NCI-H2227 (cell line): ENCODE measurements around the gene ING2.
"Not testable (repeated sequence)": the region's sequence is repeated elsewhere in the genome, so short reads cannot be mapped to it uniquely, and the experiment has no call there.

Experiments
- DNase-seq: peaks from one replicate; lab custom pipeline; 2025; ENCODE audit not compliant: unreplicated experiment; lab: John Stamatoyannopoulos, UW

Gene ING2, protein sequence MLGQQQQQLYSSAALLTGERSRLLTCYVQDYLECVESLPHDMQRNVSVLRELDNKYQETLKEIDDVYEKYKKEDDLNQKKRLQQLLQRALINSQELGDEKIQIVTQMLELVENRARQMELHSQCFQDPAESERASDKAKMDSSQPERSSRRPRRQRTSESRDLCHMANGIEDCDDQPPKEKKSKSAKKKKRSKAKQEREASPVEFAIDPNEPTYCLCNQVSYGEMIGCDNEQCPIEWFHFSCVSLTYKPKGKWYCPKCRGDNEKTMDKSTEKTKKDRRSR

DNA sequence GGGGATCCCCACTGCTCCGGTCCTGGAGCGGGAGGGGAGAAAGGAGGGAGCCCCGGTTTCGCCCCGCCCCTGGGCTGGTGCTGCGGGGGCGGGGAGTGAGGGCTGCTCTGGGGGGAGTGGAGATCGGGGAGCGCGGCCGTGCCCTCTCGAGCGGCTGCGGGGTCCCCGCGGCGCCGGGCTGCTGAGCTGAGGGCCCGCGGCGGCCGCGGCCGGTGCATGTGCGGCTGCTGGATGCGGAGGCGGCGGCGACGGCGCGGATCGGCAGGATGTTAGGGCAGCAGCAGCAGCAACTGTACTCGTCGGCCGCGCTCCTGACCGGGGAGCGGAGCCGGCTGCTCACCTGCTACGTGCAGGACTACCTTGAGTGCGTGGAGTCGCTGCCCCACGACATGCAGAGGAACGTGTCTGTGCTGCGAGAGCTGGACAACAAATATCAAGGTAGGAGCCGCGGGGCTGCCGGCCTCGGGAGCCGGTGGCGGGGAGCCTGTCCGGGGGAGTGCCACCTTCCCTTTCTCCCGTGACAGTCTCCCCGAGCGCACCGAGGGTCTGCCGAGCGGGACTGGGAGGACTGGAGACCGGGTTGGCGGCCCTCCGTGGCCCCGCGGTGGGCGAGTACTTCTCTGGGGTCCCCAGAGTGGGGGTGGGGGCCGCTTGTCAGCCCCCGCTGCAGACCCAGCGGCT is at the start of gene ING2:
Gene ING2, plus strand, starts transcription at position 129 of the 681 bp plus-strand sequence. Its CDS starts 138 bp downstream, at position 267.
- DNase-seq = peak; percentile 86

DNA sequence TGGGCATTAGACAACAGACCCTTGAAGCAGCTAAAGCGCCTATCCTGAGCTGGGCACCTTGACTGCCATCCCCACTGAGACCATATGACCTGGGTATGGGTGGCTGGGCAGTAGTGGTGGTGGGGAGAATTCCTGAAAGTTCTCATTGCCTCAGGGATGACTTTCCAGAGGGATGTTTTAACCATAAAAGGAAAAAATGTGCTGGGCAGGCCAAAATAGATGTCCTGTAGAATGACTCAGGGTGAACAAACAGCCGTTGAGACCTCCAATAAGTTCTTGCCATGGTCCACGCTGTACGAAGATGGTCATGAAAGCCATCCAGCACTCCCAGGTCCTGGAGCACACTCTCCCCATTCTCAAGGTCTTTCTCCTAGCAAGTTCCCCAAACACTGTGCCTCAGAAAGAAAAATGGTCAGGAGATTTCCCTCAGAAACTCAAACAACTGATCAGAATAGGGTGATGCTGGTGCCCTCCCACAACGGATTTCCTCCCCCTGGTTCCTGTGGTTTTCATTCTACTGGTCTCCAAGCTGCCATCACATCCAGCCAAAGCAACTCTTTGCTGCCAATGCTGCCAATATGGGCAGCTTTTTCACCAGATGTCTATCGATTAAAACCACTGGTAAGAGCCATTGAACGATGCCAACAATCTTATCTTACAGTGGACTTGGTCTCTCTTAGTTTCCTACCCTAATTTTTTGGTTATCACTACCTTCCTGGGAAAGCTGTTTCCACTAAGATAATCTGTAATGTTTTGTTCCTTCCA is 49.2 kb upstream of the ING2 start:
- no peak for DNase-seq

DNA sequence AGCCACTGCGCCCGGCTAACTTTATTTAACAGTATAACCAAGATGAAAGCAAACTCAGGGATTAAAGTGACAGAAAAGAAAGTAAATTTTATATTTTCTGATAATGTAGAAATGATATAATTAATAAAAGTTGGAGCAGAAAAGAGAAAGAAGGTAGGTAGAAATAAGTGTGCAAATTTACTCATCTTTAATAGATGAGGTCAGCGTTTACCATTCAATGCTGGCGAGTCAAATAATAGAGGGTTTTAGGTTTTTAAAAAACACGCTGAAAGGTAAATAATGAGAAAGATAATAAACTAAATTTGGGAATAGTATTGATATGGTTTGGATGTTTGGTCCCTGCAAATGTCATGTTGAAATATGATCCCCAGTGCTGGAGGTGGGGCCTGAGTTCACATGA is 46.9 kb upstream of the ING2 start:
- no peak for DNase-seq

DNA sequence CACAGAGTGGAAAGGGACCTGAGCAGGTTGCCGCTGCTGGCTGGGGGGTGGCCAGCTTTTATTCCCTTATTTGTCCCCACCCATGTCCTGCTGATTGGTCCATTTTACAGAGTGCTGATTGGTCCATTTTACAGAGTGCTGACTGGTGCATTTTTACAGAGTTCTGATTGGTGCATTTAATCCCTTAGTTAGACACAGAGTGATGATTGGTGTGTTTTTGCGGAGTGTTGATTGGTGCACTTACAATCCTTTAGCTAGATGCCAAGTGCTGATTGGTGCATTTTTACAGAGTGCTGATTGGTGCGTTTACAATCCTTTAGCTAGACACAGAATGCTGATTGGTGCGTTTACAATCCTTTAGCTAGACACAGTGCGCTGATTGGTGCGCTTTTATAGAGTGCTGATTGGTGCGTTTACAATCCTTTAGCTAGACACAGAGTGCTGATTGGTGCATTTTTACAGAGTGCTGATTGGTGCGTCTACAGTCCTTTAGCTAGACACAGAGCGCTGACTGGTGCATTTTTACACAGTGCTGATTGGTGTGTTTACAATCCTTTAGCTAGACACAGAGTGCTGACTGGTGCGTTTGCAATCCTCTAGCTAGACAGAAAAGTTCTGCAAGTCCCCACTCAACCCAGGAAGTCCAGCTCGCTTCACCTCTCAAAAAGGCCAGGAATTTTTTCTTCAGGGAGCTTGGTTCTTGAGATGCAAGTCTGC is 40.8 kb upstream of the ING2 start:
- not testable (repeated sequence) for DNase-seq

DNA sequence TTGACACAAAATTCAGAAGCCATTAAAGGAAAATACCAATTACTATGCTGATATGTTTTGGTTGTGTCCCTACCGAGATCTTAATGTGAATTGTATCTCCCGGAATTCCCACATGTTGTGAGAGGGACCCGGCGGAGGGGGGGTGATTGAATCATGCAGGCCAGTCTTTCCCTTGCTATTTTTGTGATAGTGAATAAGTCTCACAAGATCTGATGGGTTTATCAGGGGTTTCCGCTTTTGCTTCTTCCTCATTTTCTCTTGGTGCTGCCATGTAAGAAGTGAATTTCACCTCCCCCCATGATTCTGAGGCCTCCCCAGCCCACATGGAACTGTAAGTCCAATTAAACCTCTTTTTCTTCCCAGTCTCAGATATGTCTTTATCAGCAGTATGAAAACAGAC is 39.0 kb upstream of the ING2 start:
- DNase-seq = not testable (repeated sequence)

DNA sequence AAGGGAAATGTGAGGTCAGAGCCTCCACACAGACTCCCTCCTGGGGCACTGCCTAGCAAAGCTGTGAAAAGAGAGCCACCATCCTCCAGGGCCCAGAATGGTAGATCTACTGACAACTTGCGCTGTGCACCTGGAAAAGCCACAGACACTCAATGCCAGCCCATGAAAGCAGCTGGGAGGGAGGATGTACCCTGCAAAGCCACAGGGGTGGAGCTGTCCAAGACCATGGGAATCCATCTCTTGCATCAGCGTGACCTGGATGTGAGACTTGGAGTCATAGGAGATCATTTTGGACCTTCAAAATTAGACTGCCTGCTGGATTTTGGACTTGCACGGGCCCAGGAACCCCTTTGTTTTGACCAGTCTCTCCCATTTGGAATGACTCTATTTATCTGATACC is 37.6 kb upstream of the ING2 start:
- no peak for DNase-seq

DNA sequence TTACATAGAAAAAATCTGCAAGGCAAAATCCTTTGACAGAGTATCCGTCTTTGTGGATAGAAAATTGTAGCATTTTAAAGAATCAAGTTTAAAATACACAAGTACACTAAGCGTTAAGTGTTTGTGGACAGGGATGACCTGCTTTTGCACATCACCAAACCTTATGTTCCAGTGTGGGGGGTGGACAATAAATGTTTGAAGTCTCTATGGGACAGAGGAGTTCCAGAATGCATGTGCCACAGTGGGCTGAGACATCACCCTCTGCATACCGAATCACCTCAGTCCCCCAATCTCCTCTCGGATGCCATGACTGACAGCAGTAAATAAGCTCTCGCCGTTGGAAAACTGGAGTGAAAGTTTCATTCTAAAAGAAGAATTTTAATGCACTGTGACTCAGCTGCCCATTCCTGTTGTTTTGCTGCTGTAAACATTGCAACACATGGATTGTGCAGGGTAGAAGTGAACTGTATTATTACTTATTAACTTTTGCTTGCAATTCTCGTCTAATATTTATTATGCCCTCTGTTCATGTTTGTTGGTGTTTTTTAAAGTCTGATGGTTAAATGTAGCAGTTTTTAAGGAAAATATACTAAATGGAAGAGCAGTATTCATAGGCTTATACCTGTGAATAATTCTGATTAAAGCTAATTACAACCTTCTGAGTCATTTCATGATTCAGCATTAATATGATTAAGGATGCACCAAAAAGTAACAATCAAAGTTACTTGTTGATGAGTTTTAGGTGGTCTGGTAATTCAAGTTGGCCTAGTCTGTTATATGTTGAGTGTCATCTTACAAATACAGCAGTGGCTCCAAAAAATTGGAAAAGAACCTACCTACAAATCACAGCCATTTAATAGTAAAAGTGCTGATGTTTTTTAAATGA is 36.4 kb upstream of the ING2 start:
- DNase-seq = no peak

DNA sequence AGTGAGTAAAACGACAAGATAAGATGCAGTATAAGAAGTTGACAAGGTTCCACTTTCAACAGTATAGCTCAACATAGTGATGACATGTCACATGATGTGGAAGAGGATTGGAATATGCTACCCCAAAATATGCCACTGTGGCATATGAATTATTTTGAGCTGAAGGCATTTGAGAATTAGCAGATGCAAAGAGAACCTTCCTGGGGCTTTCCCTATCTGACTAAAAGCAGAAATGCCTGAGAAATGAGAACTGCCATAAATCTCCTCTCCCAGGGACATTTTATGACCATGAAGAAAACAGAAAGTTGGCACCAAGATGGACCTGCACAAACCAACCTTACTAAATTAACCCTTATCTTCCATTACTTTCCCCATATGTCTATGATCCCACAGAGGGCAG is 35.6 kb upstream of the ING2 start:
- no peak for DNase-seq

DNA sequence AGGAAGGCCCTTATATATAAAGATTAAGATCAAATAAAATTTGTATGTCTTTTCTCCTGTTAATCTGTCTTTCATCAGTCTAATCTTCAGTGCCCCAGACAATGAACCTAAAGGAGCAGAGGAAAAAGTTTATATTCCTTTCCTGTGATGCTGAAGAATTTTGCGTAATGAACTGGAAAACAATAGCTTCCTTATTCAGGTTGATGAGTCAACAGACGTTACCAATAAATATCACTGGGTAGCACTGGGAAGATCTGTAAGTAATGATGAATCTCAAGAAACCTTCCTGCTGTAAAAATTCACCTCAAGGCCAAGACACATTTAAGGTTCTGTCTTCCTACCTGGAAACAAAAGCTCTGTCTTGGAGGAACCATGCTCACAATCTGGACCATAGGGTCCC is 34.9 kb upstream of the ING2 start:
- DNase-seq = no peak

DNA sequence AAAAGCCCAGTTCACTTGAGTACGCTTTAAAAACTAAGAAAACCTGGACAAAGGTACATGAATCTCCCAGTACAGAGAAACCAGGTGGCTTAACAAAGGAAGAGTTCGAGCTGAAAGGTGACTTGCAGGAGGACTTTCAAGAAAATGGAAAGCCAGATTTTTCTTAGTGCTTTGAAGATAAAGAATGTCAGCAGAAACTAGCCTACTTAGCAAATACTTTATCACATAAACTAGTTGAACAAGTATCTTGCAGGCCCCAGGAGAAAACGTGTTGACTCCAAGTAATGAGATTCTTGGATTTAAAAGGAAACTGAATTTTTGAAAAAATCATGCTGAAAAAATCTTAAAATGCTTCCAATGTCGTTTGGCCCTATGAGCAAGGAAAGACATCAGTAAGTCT is 34.0 kb upstream of the ING2 start:
- no peak for DNase-seq

DNA sequence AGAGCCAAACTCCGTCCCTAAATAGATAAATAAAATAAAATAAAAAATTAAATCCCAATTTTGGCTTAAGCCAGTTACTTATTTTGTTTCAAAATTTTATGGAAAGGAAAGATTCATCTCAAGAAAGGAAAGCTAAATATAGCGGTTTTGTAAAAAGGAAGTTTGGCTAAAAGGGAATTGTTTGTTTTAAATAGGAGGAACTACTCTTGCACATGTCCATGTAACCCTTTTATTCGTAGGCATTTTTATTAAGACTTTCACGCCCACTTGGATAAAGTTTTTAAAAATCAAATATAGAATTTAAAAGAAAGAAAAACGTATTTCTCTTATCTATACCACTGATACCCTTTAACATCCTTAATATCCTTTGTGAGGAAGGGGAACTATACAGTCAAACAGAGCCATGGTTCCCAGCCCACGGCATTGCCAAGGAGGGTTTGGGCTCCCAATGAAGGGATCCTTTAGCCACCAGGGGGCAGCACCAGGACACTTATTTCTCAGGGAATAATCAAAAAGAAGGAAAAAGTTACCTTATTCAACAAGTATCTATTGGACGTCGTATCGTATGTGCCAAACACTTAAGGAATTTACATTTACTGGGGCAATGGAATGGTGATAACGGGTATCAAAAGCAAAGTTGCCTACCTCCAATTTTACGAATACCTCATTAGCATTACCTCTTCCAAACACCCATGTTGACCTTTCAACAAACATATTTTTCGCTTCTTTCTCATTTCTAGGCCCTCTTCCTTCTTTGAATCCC is 32.7 kb upstream of the ING2 start:
- peak; percentile 80 for DNase-seq

DNA sequence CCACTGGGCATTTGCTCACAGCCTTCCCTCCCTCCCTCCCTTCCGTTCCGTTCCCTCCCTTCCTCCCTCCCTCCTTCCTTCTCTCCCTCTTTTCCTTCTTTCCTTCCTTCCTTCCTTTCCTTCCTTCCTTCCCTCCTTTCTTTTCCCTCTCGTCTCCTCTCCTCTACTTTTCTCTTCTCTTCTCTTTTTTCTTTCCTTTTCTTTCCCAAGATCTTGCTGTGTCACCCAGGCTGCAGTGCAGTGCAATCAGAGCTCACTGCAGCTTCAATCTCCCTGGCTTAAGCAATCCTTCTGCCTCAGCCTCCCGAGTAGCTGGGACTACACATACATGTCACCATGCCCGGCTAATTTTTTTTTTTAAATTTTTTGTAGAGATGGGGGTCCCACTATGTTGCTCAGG is 26.7 kb upstream of the ING2 start:
- DNase-seq = no peak

DNA sequence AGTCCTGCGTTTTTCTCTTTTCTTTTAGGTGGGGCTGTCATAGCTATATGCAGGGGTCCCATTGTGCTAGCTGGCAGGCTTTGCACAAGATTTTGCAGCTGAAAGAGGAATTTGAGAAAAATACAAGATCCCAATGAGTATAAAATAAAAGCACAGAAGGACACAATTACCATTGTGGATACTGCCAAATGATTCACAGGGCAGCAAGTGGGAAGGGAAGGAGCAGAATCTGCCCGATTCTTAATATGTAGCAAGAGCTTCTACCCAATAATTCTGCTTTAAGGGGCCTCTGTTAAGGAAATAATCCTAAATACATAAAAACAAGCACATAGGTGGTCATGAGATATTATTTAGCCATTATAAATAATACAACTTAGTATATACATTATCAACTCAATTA is 25.9 kb upstream of the ING2 start:
- DNase-seq = no peak

DNA sequence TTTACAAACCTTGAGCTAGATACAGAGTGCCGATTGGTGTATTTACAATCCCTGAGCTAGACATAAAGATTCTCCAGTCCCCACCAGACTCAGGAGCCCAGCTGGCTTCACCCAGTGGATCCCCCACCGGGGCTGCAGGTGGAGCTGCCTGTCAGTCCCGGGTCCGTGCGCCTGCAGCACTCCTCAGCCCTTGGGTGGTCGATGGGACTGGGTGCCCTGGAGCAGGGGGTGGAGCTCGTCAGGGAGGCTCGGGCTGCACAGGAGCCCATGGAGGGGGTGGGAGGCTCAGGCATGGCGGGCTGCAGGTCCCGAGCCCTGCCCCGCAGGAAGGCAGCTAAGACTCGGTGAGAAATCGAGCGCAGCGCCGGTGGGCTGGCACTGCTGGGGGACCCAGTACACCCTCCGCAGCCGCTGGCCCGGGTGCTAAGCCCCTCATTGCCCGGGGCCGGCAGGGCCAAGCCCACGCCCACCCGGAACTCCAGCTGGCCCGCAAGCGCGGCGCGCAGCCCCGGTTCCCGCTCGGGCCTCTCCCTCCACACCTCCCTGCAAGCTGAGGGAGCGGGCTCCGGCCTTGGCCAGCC is 22.3 kb upstream of the ING2 start:
- not testable (repeated sequence) for DNase-seq

DNA sequence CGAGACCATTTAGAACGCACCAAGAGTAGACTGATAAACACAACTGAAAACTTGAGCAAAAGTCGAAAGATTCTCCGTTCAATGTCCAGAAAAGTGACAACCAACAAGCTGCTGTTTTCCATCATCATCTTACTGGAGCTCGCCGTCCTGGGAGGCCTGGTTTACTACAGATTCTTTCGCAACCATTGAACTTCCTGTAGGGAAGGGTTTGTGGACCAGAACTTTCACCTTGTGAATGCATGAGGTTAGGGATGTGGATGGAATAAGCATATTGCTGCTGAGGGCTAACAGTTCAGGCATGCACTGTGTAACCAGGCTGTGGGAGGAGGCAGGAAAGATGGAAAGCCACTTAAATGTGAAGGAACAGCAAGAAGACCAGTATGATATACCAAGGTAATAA is 20.9 kb upstream of the ING2 start:
- no peak for DNase-seq

DNA sequence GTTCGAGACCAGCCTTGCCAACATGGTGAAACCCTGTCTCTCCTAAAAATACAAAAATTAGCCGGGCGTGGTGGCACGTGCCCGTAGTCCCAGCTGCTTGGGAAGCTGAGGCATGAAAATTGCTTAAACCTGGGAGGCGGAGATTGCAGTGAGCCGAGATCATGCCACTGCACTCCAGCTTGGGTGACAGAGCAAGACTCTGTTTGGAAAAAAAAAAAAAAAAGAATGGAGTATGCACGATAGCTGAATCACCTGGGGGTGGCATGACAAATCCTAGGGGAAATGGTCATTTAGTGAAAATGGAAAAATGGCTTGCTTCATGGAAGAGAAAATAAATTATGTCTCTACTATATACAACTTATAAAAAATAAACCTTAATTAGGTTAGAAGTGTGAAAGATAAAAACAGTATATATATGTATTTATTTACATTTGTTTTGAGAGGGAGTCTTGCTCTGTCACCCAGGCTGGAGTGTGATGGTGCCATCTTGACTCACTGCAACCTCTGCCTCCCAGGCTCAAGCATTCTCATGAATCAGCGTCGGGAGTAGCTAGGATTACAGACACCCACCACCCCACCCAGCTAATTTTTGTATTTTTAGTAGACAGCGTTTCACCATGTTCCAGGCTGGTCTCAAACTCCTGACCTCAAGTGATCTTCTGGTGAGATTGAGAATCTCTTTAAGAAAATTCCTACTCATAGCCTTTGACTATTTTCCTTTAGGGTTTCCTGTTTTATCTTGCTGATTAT is 19.3 kb upstream of the ING2 start:
- DNase-seq = no peak

DNA sequence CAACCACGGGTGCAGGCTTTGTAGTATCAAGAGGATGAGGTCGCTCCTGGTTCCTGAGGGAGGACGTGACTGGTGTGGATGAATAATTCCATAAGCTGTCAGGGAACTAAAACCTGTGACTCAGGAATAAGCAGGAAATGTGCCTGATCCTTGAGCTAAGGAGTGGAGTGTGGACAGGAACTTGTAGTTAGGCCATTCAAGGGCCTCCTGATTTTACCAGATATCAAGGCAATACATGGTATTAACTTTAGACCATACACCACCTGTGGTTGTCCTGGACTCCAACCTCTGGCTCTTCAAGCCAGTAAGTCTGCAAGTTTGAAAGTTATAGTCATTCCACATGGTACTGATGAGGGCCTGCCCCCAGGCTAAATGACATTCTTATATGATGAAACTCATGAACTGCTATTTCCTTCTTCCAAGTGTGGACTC is 12.1 kb upstream of the ING2 start:
- DNase-seq = no peak

DNA sequence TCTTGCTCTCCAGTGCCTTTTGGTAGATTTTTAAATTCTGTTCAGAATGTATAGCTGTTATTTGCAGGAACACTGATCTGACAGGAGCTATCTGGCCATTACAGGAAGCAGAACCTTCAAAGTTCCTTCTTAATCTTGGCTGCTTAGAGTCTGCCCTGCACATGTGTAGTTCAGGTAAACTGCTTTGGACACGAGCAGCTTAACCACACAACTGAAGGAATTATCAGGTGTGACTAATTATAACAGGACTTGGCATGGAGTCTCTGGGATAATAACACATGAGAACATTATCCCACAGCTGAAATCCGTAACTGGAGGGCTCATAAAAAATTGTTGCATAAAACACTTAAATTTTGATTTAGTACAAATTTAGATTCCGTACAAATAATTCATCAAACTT is 11.6 kb upstream of the ING2 start:
- no peak for DNase-seq

DNA sequence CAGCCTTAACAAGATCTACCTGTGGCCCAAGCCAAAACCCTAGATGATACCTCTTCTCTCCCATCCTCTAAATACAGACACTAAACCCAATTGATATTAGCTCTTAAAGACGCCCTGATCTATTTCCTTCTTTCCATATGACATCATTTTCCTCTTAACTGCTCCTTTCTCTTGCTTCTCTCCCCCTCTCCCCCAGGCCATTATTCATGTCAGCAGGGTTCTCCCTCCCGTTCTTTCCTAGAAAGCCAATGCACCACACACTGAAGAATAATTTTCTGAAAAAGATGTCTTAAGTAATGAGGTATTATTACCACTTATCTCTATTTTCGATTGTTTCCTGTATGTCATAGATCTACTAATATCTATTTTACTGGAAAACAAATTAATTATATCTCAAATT is 9.7 kb upstream of the ING2 start:
- DNase-seq = no peak
